GM12874 (cell line): ENCODE data around the gene NIM1K.

Source experiments
- TF ChIP-seq, protein P1 (sequence below): IDR thresholded peaks from 2 replicates; pipeline ENCODE4 v1.5.1; 2011; ENCODE audit warnings: low read depth, mild to moderate bottlenecking, control low read depth, low read length, moderate library complexity; ENCODE audit not compliant: insufficient read depth

NIM1K gene

DNA sequence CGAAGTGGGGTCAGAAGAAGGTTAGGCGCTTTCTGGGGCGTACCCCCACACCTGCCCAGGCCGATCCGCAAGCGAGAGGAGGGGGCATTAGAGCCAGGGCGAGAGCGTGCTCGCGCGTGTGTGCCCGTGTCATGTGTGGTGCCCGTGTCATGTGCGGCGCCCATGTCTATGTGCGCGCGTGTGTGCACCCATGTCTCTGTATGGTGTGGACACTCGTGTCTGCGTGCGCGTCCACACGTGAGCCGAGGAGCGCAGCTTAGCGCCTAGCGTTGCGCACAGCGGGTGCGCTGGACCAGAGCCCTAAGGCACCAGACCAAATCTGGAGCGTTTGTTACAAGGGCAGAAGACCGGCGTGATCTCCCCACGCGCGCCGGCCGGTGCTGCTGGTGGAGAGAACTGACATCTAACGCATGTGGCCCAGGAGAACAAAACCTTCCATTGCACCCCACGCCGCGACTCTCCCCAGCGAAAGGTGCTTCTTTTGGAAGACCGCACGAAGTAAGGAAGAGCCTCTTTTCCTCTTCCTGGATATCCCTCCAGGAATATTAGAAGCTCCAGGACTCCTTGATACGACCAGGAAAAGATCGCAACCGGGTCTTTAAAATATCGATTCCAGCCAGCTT is 644 bp downstream of the NIM1K start:
- TF ChIP-seq, protein P1, sequence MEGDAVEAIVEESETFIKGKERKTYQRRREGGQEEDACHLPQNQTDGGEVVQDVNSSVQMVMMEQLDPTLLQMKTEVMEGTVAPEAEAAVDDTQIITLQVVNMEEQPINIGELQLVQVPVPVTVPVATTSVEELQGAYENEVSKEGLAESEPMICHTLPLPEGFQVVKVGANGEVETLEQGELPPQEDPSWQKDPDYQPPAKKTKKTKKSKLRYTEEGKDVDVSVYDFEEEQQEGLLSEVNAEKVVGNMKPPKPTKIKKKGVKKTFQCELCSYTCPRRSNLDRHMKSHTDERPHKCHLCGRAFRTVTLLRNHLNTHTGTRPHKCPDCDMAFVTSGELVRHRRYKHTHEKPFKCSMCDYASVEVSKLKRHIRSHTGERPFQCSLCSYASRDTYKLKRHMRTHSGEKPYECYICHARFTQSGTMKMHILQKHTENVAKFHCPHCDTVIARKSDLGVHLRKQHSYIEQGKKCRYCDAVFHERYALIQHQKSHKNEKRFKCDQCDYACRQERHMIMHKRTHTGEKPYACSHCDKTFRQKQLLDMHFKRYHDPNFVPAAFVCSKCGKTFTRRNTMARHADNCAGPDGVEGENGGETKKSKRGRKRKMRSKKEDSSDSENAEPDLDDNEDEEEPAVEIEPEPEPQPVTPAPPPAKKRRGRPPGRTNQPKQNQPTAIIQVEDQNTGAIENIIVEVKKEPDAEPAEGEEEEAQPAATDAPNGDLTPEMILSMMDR = no peak

DNA sequence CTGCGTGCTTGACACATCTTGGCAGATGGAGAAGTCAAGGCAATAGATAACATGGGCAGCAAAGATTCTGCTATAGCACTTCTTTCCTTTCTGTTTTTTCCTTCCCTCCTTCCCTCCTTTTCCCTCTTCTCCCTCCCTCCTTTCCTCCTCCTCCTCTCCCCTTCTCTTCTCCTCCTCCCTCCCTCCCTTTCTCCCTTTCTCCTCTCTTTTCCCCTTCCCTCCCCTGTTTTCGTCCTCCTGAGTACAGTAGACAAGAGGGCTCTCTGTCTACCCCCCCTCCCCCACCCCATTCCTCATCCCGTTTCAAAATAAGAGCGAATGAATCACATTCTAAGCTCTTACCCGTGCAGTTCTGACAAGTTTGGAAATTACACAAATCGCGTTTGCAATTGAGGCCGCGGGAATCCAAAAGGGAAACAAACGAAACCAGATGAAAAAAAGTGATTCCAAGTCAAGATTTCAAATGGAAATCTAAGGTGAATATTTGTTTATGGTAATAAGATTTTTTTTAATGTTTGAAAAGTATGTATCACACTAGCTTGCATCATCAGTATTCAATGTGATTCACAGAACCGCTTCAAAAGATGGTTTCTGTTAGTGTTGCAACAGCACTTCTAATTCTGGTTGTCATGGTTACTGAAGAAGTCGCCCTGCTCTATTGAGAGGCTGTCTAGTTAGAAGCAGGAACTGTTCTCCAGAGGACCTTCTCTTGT is 1.3 kb downstream of the NIM1K start:
- TF ChIP-seq, protein P1 = no peak

DNA sequence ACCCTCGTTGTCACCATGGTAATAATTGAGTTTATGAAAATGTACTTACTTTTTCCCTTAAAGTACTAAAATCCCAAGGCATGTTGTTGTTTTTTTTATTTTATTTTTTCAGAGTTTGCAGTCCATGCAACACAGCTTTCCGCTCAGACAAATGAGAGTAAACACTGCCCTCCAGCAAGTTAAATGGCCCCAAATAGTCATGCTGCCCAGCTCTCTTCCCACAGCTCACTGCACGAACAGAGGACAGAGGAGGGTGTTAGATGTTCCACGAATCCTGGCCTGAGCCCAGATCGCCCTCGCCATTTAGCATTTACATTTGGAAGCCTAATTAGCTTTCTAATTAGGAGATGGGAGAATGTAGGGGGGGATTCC is 1.9 kb downstream of the NIM1K start:
- TF ChIP-seq, protein P1 = no peak

DNA sequence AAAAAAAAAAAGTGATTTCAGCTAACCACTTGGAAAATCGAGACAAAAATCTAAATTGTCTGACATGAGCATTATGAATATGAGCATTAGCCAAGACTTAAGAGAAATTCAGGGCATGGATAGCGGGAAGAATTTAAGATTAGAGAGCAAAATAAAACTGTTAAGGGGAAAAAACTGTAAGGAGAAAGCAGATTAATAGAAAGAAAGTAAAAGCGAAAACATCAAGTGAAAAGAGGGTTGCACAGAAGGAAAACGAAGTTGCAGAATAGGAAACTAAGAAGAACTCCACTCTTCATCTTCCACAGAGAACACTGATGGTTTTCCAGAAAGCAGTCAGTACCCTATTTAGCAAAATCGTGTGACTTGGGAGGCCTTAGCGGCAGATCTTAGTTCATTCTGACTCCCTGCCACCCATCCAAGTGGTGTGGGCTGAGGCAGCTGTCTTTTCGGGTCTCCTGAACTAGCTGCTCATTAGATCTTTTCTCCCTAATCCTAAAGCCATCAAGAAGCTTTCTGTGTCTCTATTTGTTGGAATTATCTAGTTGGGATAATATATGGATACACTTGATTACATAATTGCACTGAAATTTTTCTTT is 3.7 kb downstream of the NIM1K start:
- TF ChIP-seq, protein P1 = no peak

DNA sequence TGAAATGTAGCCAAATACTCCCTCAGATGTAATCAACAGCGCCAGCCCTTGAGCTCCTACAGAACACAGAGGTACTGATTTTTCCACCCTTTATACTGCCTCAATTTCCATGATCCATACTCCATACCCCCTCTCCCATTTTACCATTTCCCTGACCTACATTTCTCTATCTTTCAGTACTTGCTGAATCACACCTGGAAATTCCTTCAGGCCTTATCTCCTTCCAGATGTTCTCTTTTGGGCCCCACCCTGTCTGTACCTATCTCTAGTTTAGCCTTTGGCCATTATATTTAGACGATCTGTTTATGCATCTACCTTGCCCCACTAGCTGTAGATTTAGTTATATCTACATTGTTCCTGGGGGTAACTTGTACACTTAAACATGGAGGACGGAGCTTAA is 5.5 kb downstream of the NIM1K start:
- TF ChIP-seq, protein P1 = no peak

DNA sequence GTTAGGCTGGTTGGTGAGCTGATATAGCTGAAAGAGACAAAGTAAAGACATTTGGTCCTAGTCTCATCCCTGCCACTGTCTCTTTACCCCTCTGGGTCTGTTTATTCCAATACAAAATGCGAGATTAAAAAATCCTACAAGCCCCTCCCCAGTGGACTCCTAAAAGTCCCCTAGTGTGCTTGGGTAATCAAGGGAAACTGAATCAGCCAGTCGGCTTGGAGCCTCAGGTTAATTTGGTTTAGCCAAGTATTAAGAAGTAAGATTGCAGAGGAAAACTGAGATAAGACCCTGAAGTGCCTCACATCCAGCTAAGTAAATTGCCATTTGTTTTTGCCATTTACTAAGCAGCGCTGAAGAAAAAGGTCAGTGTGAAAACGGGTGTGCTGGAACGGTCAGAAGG is 10.4 kb downstream of the NIM1K start:
- TF ChIP-seq, protein P1 = no peak

DNA sequence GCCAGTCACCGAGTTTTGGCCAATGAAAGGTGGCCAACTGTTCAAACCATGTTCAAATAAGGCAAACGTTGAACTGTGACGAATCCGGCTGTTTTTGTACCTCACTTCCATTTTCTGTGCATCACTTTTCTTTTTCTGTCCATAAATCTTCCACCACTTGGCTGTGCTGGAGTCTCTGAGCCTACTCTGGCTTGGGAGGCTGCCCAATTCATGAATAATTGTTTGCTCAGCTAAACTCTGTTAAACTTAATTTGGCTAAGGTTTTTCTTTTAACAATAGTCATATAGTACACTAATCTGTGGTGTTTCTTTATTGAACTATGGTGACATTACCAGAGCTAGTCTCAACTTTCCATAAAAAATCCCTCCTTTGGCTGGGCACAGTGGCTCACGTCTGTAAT is 11.3 kb downstream of the NIM1K start:
- TF ChIP-seq, protein P1 = no peak
